Testis (tissue), 3 donors: ENCODE data around the gene PLA2G12A. TPM values are rescaled to one million over a fixed set of nuclear protein-coding genes. Genes with fewer than 3 reads are reported as not detected.

Experiments used
- DNase-seq: peaks from one replicate; pipeline ENCODE4 v3.0.0-alpha.2; 2019
- H3K27ac ChIP-seq, 2 donors: fragments of 200-600 bp; sonication (generic); one replicate each; pipeline ENCODE4 v1.5.1; 2019
- H3K27me3 ChIP-seq: fragments of 200-600 bp; sonication (generic); one replicate; pipeline ENCODE4 v1.5.1; 2019
- H3K36me3 ChIP-seq: fragments of 200-600 bp; sonication (generic); one replicate; pipeline ENCODE4 v1.5.1; 2017; ENCODE audit warnings: low read depth; ENCODE audit errors: missing control alignments
- H3K4me1 ChIP-seq: fragments of 200-600 bp; sonication (generic); one replicate; pipeline ENCODE4 v1.5.1; 2019
- H3K4me3 ChIP-seq, 2 donors: fragments of 200-600 bp; sonication (generic); one replicate each; pipeline ENCODE4 v1.5.1; 2017 to 2019
- H3K9me3 ChIP-seq: fragments of 200-600 bp; sonication (generic); one replicate; pipeline ENCODE4 v1.5.1; 2017
- POLR2A ChIP-seq: fragments of 450-650 bp; IDR thresholded peaks from one replicate; pipeline ENCODE4 v1.6.1; 2017; ENCODE audit warnings: antibody characterized with exemption, mild to moderate bottlenecking, moderate library complexity
- WGBS, 2 donors: methylation state at CpG; one replicate each; pipeline ENCODE4 v1.1.5; 2018; 5-methylcytosine and 5-hydroxymethylcytosine counted together
- intact Hi-C: fragments of 100-400 bp; cut with DNase I; formaldehyde crosslinking; loops from one replicate; pipeline ENCODE4 v1.15.1; 2023; ENCODE audit warnings: low total_unique reads
- polyA plus RNA-seq: library from polyadenylated mRNA; stranded (reverse); fragments of 350-450 nt; fragmentation: Illumina TruSeq; extraction: RNeasy Lipid Tissue Mini Kit (QIAGEN cat#74804); gene quantifications from one replicate; pipeline ENCODE4 v1.2.3, GENCODE V29; 2014; ENCODE audit warnings: low read depth, low replicate concordance; ENCODE audit not compliant: insufficient read depth
- total RNA-seq, 2 donors: library from RNA; depleted of rRNA; stranded (reverse); fragments of >200 nt; gene quantifications; one replicate each; pipeline ENCODE4 v1.2.3, GENCODE V29; 2016
- TF ChIP-seq, protein P1 (sequence below), 3 experiments: fragments of 450-650 bp in 2 of 3; fragments of 200-600 bp in 1 of 3; sonication (generic) in 1 of 3; IDR thresholded peaks; one replicate each; pipeline ENCODE4 v1.5.1; 2016 to 2019; ENCODE audit warnings: antibody characterized with exemption in 3 of 3, mild to moderate bottlenecking in 2 of 3, moderate library complexity in 1 of 3

Gene PLA2G12A
- total and polyA plus RNA-seq, 3 donors from 2014 or later: 12.2 to 20.7 (median 14.1) TPM

DNA sequence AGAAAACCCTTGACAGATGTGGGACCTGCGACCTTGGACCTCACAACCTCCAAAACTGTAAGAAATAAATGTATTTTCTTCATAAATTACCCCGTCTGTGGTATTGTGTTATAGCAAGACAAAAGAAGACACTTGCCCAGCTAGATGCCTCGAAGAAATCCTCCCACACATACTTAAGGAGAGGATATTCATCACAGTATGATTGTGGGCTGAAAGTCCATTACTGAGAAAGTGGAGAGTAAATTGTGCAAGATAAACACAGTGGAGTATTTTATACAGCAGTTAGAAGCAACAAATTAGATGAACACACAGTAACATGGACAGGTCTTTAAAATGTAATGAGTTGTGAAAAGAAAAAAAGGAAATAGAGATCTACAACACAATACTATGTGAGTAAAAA lies 25.8 kb upstream of the PLA2G12A start:
- H3K4me1 ChIP-seq: no peaks in the 10 kb centered on the region
- WGBS, 2 donors: 69 to 71% methylated on average over 3 of the region's 3 CpGs
- DNase-seq: no peak
- TF ChIP-seq, protein P1, sequence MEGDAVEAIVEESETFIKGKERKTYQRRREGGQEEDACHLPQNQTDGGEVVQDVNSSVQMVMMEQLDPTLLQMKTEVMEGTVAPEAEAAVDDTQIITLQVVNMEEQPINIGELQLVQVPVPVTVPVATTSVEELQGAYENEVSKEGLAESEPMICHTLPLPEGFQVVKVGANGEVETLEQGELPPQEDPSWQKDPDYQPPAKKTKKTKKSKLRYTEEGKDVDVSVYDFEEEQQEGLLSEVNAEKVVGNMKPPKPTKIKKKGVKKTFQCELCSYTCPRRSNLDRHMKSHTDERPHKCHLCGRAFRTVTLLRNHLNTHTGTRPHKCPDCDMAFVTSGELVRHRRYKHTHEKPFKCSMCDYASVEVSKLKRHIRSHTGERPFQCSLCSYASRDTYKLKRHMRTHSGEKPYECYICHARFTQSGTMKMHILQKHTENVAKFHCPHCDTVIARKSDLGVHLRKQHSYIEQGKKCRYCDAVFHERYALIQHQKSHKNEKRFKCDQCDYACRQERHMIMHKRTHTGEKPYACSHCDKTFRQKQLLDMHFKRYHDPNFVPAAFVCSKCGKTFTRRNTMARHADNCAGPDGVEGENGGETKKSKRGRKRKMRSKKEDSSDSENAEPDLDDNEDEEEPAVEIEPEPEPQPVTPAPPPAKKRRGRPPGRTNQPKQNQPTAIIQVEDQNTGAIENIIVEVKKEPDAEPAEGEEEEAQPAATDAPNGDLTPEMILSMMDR (IDR thresholded peaks at IDR 0.05): no peak
- no peak for TF ChIP-seq POLR2A
- H3K27me3 ChIP-seq: no peaks in the 10 kb centered on the region
- no peaks in the 10 kb centered on the region for H3K36me3 ChIP-seq
- no peak overlapping the region for H3K4me3 ChIP-seq
- no peaks in the 10 kb centered on the region for H3K9me3 ChIP-seq
- intact Hi-C loops: no loop called here
- H3K27ac ChIP-seq: no peak overlapping the region

DNA sequence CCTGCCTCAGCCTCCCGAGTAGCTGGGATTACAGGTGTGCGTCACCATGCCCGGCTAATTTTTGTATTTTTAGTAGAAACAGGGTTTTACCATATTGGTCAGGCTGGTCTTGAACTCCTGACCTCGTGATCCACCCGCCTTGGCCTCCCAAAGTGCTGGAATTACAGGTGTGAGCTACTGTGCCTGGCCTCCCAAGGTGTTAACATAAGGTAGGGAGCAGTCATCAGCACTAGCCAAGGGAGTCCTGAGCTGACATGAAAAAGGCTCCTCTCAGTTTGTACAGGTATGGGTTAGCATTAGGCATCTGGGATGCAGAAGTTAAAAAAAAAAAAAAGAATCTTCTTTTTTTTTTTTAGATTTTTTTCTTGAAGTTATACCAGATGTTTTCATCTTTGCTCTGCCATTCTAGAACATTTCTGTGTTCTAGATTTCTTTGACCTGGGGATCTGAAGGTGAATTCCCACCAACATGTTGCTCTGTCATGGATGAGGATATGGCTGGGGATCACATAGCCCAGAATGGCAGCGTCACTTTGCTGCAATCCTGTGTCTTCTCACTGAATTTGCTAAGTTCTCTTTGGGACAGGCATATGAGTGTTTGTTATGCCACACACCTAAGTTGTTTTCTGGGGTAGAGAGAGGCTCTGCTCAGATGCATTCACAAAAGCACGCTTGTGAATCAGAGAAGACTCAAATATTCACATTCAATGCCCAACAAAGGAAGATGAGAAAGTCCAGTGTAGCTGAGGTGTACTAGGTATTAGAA lies 24.4 kb upstream of the PLA2G12A start:
- no peak for TF ChIP-seq POLR2A
- TF ChIP-seq, protein P1 (IDR thresholded peaks at IDR 0.05): no peak
- Histone ChIP-seq H3K27ac (no peak overlapping the region), H3K27me3 (no peaks in the 10 kb centered on the region), H3K9me3 (no peaks in the 10 kb centered on the region), H3K4me1 (no peaks in the 10 kb centered on the region), H3K4me3 (no peak overlapping the region), H3K36me3 (no peaks in the 10 kb centered on the region)
- 80 to 82% methylated on average over 7 of the region's 7 CpGs for WGBS, 2 donors
- no peak for DNase-seq
- intact Hi-C loops: no loop called here

DNA sequence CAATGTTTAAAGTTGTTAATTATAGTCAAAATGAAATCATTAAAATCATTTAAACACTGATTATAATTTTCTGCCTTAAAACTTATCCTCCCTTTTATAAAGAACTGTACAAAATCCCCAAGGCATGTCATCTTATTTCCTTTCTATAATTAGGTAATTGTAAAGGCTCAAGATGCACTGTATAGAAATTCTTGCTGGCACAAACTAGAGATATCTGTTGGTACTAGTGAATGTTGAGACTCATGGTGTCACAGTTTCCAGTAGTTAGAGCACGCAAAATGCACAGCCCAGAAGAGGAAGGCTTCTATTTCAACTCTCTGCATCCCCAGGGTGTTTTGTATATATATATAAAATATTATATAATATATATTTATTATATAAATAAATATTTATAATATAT lies 22.7 kb upstream of the PLA2G12A start:
- 0% methylated on average over 1 of the region's 1 CpG for WGBS, 2 donors
- DNase-seq: no peak
- no peaks in the 10 kb centered on the region for H3K4me1 ChIP-seq

DNA sequence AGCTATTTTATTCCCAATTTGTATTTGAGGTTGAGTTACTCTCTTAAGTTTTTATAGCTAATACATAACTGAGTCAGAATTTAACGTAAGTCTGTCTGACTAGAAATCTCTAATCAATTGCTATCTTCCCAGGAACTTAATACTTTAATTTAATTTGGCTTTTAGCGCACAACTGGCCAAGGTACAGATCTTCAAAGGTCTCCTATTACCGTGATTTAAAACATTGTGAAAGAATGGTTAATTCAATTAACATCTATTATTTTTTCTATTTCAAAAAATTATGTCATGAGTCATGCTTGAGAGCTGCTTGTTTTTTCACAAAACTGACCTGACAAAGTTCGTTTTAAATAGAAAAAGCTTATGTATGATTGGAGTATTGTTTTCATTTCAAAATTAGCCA lies 22.0 kb upstream of the PLA2G12A start:
- no peaks in the 10 kb centered on the region for H3K4me1 ChIP-seq
- H3K27me3 ChIP-seq: no peaks in the 10 kb centered on the region
- no peak overlapping the region for H3K4me3 ChIP-seq
- DNase-seq: no peak
- 90 to 94% methylated on average over 4 of the region's 4 CpGs for WGBS, 2 donors
- H3K9me3 ChIP-seq: no peaks in the 10 kb centered on the region
- TF ChIP-seq, protein P1 (IDR thresholded peaks at IDR 0.05): no peak
- TF ChIP-seq POLR2A: no peak
- no peak overlapping the region for H3K27ac ChIP-seq
- intact Hi-C loops: no loop called here
- no peaks in the 10 kb centered on the region for H3K36me3 ChIP-seq

More for the DNA sequence above, 22.7 kb upstream of the PLA2G12A start:
- no peaks in the 10 kb centered on the region for H3K9me3 ChIP-seq
- no peak overlapping the region for H3K4me3 ChIP-seq
- H3K27ac ChIP-seq: no peak overlapping the region
- no peaks in the 10 kb centered on the region for H3K27me3 ChIP-seq
- intact Hi-C loops: no loop called here
- H3K36me3 ChIP-seq: no peaks in the 10 kb centered on the region
- TF ChIP-seq, protein P1 (IDR thresholded peaks at IDR 0.05): no peak
- no peak for TF ChIP-seq POLR2A
